GM19452 (cell line): ENCODE data around the gene GNAI1.

Source experiments
- ATAC-seq: cut with Tn5 transposase; IDR thresholded peaks from one replicate; pipeline ENCODE4 v1.9.1; 2021; ENCODE audit not compliant: unreplicated experiment

GNAI1 gene

DNA sequence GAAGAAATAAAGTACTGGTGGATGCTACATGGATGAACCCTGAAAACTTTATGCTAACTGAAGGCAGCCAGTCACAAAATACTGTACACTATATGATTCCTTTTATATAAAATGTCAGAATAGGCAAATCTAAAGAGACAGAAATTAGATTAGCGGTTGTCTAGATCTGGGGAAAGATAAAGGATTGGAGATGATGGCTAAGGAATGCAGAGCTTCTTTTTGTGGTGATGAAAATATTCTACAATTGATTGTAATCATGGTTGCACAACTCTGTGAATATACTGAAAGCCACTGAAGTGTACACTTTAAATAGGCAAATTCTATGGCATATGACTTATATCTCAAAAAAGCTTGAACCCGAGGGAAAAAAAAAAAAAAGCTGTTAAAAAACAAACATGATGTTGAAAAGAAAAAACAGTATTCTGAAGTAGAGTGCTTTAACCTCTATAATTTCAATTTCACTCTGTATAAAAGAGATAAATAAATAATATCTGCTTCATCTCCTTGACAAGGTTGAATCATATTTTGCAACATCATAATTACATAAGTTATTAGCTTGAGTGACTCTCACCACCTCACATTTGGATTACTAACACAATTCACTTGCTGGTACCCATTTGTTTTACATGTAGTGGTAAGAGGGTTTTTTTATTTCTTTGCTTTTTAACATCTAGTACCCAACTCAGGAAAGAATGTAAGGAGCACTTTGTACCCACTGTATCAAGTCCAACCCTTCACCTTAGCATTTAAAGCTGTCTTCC is 2.8 kb upstream of the GNAI1 start:
- ATAC-seq = no peak

GRCh38 chr7:80132594-80132993 is 2.0 kb upstream of the GNAI1 start:
- no peak for ATAC-seq

GRCh38 chr7:80133361-80134114 is 1.1 kb upstream of the GNAI1 start:
- ATAC-seq = no peak

DNA sequence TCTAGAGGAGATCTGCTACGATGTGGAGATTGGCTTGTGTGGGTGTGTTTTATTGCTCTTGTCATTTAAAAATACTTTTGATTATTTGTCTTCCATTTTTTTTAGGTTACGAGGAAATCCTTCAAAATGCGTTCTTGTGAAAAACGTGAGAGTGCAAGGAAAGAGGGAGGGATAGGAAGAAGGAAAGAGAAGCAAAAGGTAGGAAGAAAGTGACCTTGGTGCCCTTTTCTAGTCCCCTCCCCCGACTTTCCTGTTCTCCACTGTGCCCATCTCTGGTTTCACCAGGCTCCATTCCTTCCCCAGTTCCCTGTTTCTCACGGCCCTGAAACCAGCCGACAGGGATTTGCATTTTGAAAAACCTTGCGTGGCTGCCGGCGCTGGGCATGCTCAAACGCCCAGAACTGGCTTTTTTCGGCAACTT is 506 bp upstream of the GNAI1 start:
- ATAC-seq = no peak

GRCh38 chr7:80135309-80136104 is 876 bp downstream of the GNAI1 start:
- peak; percentile 24 for ATAC-seq

GRCh38 chr7:80136261-80137055 is 1.8 kb downstream of the GNAI1 start:
- peak; percentile 55 for ATAC-seq

GRCh38 chr7:80137410-80137809 is 2.8 kb downstream of the GNAI1 start:
- no peak for ATAC-seq

DNA sequence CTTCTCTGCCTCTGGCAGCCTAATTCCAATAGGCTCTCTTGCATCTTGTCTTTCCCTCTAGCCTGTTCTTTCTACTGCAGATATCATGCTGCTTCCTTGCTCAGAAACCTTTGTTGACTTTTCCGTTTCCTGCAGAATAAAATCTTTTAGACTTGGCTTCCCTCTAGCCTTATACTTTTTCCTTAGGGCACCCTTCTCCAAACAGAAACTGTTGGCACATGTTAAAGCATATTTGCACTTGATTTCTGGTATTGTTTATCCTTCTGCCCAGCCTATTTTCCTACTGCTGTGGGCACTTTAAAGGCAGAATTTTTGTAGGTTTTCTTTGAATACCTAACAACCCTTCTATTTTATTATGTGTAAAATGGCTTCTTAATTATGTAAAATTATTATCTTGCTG is 4.6 kb downstream of the GNAI1 start:
- ATAC-seq = no peak

- ATAC-seq = no peak
These were observed 5.8 kb downstream of the GNAI1 start for GRCh38 chr7:80140388-80140787.

DNA sequence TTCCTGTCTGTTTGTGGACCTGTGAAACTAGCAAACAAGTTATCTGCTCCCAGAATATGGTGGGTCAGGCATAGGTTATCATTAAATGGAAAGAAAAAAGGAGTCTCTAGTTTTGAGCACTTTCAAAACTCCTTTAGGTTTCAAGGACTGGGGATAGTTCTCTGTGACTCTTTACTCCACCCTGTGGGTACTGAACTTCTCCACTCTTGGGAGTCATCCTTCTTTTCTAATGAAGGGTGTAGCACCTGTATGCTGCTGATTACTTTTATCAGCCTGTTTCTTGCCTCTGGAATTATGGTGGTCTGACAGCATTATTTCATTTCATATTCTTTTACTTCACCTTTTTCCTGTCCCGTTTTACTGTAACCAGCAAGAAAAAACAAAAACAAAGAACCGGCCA is 6.7 kb downstream of the GNAI1 start:
- no peak for ATAC-seq

GRCh38 chr7:80142853-80143580 is 8.4 kb downstream of the GNAI1 start:
- no peak for ATAC-seq

DNA sequence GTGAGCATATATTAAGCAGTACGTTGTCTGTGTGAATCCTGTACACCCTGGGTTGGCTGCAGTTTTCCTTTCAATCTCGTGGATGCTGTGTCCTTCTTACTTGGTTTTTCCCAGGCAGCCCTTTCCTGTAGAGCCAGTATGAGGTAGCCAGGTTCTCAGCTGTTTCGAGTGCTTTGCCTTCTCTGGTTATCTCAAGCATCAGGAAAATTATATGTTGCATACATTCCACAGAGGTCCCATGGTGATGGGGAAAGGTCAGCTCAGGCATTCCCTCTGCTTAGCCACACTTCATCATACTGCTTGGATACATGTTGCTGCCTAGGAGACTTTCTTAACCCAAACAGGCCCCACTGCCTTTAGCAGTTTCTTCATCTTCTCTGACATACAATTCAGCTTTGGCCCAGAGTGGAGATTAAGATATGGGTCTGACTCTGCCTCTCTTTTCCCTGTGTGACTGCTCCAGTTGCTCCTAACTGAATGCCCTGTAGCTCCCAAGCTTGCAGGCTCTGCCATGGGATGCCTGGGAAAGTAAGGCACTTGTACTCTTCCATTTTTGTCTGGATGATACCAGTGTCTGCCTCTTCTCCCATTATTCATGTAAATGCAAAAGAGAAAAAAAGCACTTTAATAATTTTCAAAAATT is 11.3 kb downstream of the GNAI1 start:
- ATAC-seq = no peak

GRCh38 chr7:80146545-80147182 is 12.0 kb downstream of the GNAI1 start:
- ATAC-seq = no peak

DNA sequence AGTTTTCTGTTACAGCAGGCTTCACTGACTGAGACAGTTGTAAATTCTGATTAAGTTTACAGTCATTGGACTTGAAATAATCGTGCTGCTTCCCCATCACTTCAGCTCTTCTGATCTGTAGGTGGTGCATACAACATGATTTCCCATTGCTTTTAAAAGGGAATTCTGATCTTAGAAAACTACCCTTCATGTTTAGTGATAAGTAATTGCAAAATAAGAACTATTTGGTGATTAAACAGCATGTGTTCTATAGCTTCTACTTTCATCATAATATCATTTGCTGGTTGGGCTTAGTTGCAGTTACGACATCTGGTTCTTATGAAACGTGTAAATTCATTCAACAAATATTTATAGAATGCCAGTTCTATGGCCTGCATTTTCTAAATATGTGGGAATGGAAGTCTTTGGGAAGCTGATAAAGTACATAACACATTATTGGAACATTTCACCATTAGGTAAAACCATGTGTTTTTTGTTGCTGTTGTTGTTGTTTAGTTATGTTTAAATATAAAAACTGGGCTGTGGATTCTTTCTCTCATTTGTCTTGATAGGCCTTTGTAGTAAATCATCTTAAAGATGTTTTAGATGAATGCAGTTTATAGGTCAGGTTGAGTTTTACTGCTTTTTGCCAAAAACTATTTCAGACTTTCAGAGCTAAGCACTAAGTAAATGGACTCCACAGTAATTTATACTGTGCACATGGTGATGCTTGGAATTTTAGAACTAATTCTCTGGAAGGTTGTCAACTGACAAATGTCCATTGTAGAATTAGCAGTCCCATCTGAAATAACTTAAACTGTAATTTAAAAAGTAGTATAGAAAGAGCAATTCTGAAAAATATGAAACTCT is 13.1 kb downstream of the GNAI1 start:
- no peak for ATAC-seq

- peak; percentile 24 for ATAC-seq
These were observed 16.1 kb downstream of the GNAI1 start for GRCh38 chr7:80150611-80151273.

GRCh38 chr7:80151274-80151665 is 16.6 kb downstream of the GNAI1 start:
- ATAC-seq = peak; percentile 80

GRCh38 chr7:80153446-80153845 is 18.8 kb downstream of the GNAI1 start:
- ATAC-seq = no peak
